Loucy (cell line): ENCODE data around the gene PPP2R3B.

Experiments
- CTCF ChIP-seq: fragments of 200-600 bp; sonication (generic); conservative IDR thresholded peaks from 2 replicates; pipeline ENCODE4 v1.5.1; 2014; ENCODE audit warnings: mild to moderate bottlenecking, antibody characterized with exemption, low read length
- EZH2phosphoT487 ChIP-seq: fragments of 200-600 bp; IDR thresholded peaks from 2 replicates; pipeline ENCODE4 v1.6.1; 2018; ENCODE audit warnings: antibody characterized with exemption, mild to moderate bottlenecking, moderate library complexity, borderline replicate concordance

GRCh38 chrX:291411-291901, 95.3 kb downstream of the PPP2R3B start:
- TF ChIP-seq CTCF (no peak), EZH2phosphoT487 (no peak)
